Vagina (tissue), 2 donors: ENCODE results near the gene ATP2A3.

Experiments
- POLR2A ChIP-seq, 2 donors: fragments of 450-650 bp; IDR thresholded peaks; one replicate each; pipeline ENCODE4 v1.6.1; 2017; ENCODE audit warnings: antibody characterized with exemption in 2 of 2, mild to moderate bottlenecking in 2 of 2, moderate library complexity in 2 of 2
- TF ChIP-seq, protein P1 (sequence below), 3 experiments: fragments of 450-650 bp in 2 of 3; fragments of 200-600 bp in 1 of 3; sonication (generic) in 1 of 3; IDR thresholded peaks; one replicate each; pipeline ENCODE4 v1.5.1; 2017 to 2019; ENCODE audit warnings: antibody characterized with exemption in 3 of 3, mild to moderate bottlenecking in 2 of 3, moderate library complexity in 2 of 3

GRCh38 chr17:3913531-3914311, 50.5 kb downstream of the ATP2A3 start:
- TF ChIP-seq, protein P1, sequence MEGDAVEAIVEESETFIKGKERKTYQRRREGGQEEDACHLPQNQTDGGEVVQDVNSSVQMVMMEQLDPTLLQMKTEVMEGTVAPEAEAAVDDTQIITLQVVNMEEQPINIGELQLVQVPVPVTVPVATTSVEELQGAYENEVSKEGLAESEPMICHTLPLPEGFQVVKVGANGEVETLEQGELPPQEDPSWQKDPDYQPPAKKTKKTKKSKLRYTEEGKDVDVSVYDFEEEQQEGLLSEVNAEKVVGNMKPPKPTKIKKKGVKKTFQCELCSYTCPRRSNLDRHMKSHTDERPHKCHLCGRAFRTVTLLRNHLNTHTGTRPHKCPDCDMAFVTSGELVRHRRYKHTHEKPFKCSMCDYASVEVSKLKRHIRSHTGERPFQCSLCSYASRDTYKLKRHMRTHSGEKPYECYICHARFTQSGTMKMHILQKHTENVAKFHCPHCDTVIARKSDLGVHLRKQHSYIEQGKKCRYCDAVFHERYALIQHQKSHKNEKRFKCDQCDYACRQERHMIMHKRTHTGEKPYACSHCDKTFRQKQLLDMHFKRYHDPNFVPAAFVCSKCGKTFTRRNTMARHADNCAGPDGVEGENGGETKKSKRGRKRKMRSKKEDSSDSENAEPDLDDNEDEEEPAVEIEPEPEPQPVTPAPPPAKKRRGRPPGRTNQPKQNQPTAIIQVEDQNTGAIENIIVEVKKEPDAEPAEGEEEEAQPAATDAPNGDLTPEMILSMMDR (IDR thresholded peaks at IDR 0.05), result peak; percentile 86 to 96 (median 93)
- no peak for TF ChIP-seq POLR2A (IDR thresholded peaks at IDR 0.05)
